RWPE1 (cell line): ENCODE data around the gene CARM1.

Source experiments
- CTCF ChIA-PET: fragments of 350-600 bp; sonication (Branson Sonifier 250); formaldehyde crosslinking; extraction: SDS; loops from one replicate; lab custom pipeline; 2021; lab: Yijun Ruan, JAX
- POLR2A ChIA-PET: fragments of 400-600 bp; formaldehyde crosslinking; extraction: SDS; loops from one replicate; lab custom pipeline; 2020; ENCODE audit warnings: antibody characterized with exemption; ENCODE audit not compliant: low non-redundant PET; lab: Yijun Ruan, JAX
- DNase-seq: peaks from one replicate; pipeline ENCODE4 v3.0.0; 2012; ENCODE audit warnings: low spot score
- H3K27ac ChIP-seq: fragments of 450-650 bp; 2 replicates; pipeline ENCODE4 v1.5.1; 2017
- TF ChIP-seq, protein P1 (sequence below): fragments of 450-650 bp; conservative IDR thresholded peaks from 2 replicates; pipeline ENCODE4 v1.5.1; 2017; ENCODE audit warnings: low read depth, mild to moderate bottlenecking

The CARM1 gene

DNA sequence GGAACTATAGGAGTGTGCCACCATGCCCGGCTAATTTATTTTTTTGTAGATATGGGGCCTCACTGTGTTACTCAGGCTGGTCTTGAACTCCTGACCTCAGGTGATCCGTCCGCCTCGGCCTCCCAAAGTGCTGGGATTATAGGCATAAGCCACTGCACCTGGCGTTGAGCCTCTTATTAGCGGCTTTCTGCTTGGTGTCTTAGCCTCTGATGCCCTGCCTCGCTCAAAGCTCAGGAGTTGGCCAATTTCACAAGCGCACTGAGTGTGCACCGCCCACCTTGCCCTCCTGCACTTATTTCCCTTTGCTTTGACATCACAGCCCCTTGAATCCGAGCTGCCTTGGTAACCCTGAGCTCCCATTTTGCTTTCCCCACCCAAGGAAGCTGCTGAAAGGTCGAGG is 47.0 kb downstream of the CARM1 start:
- CTCF ChIA-PET: interaction anchor here (1.6 kb wide), 1 partner anchor 47 kb away, joined by 3 read pairs; no protein-coding TSS in a partner anchor
- TF ChIP-seq, protein P1, sequence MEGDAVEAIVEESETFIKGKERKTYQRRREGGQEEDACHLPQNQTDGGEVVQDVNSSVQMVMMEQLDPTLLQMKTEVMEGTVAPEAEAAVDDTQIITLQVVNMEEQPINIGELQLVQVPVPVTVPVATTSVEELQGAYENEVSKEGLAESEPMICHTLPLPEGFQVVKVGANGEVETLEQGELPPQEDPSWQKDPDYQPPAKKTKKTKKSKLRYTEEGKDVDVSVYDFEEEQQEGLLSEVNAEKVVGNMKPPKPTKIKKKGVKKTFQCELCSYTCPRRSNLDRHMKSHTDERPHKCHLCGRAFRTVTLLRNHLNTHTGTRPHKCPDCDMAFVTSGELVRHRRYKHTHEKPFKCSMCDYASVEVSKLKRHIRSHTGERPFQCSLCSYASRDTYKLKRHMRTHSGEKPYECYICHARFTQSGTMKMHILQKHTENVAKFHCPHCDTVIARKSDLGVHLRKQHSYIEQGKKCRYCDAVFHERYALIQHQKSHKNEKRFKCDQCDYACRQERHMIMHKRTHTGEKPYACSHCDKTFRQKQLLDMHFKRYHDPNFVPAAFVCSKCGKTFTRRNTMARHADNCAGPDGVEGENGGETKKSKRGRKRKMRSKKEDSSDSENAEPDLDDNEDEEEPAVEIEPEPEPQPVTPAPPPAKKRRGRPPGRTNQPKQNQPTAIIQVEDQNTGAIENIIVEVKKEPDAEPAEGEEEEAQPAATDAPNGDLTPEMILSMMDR: no peak
- POLR2A ChIA-PET: interaction anchor here (0.5 kb wide), 1 partner anchor 195 kb away, joined by 4 read pairs; no protein-coding TSS in a partner anchor
- peak overlapping the region; percentile 94 for H3K27ac ChIP-seq
- no peak for DNase-seq

DNA sequence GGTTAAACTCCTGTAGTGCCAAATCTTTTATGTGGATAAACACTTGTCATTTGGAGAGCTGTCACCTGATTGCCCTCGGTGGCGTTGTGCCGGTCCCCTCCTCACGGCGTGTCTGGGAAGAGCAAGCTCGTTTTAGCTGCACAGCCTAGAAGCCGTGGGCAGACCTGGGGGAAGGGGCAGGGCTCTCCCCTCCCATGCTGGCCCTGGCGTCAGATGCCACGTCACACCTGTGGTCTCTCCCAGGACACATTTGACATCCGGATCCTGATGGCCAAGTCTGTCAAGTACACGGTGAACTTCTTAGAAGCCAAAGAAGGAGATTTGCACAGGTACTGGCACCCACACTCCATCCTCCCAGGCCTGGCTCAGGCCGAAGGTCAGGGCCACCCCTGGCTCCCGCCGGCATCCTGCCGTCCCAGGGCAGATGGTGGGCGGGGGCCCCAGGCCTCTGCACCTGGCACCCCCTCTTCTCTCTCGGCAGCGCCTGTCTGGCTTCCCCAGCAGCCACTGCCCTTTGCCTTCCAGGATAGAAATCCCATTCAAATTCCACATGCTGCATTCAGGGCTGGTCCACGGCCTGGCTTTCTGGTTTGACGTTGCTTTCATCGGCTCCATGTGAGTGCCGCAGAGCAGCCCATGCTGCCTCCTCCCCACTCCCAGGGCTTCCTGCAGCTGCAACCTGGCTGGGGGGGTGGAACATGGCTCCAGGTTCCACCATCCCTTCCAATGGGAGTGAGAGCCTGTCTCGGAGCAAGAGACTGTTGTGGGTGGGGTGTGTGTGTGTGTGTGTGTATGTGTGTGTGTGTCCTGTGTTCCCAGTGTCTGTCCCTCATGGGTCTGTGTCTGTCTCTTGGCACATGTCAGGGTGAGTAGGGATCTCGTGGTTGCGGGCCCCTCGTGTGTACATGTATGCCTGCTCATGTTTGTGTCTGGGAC is 48.3 kb downstream of the CARM1 start:
- CTCF ChIA-PET: no interaction called here
- POLR2A ChIA-PET: no interaction called here
- TF ChIP-seq, protein P1: no peak
- H3K27ac ChIP-seq: peak overlapping the region; percentile 52
- DNase-seq: no peak

DNA sequence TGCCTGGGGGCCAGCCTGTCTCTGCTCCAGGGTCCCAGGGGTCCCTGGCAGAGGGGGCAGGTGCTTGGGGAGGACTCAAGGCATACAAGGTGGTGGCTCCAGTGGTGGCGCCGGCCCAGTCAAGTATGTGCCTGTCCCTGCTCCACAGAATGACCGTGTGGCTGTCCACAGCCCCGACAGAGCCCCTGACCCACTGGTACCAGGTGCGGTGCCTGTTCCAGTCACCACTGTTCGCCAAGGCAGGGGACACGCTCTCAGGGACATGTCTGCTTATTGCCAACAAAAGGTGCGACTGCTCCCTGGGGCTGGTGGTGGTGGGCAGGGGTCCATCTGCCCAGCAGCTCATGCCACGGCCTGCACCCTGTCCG is 48.9 kb downstream of the CARM1 start:
- peak overlapping the region; percentile 52 for H3K27ac ChIP-seq
- ChIA-PET POLR2A (no interaction called here), CTCF (no interaction called here)
- DNase-seq: no peak
- TF ChIP-seq, protein P1: no peak

DNA sequence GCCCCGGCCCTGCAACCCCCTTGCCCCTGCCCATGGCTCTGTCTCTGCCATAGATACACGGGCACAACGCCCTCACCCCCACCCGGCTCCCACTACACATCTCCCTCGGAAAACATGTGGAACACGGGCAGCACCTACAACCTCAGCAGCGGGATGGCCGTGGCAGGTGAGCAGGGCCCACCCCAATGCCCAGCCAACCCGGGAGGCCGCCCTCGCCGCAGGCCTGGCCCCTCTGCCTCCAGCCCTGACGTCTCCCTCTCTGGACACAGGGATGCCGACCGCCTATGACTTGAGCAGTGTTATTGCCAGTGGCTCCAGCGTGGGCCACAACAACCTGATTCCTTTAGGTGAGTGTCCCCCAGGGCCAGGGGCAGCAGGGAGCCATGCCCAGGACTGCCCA is 49.4 kb downstream of the CARM1 start:
- ChIA-PET CTCF (no interaction called here), POLR2A (no interaction called here)
- peak overlapping the region; percentile 52 for H3K27ac ChIP-seq
- TF ChIP-seq, protein P1: no peak
- no peak for DNase-seq

DNA sequence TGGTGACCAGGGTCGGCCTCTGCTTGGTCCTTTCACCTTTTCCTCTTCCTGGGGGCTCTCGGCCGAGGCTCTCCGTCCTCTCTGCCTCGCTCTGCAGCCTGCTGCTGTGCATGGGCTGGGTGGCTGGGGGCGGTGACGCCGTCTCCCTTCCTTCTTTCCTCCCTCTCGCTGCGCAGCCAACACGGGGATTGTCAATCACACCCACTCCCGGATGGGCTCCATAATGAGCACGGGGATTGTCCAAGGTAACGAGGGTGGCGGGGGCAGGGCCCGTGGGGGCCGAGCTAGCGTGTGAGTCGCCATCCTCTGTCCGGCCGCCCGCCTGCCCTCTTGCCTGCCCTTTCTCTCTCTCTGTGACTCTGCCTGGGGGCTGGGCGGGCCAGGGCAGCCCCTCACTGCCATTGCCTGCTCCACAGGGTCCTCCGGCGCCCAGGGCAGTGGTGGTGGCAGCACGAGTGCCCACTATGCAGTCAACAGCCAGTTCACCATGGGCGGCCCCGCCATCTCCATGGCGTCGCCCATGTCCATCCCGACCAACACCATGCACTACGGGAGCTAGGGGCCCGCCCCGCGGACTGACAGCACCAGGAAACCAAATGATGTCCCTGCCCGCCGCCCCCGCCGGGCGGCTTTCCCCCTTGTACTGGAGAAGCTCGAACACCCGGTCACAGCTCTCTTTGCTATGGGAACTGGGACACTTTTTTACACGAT is 50.0 kb downstream of the CARM1 start:
- no peak for DNase-seq
- ChIA-PET POLR2A (interaction anchor here (0.5 kb wide), 1 partner anchor 405 kb away, joined by 3 read pairs; no protein-coding TSS in a partner anchor), CTCF (no interaction called here)
- H3K27ac ChIP-seq: peak overlapping the region; percentile 52
- TF ChIP-seq, protein P1: no peak
